Measurements from ENCODE around the gene NR6A1.

The NR6A1 gene

GRCh38 chr9:124758061-124758460, 13.1 kb downstream of the NR6A1 start:
- H3K9me2 ChIP-seq (replicated peaks; ENCODE audit: control insufficient read depth, low read length), result no peaks in the 10 kb centered on the region
- no peaks in the 10 kb centered on the region; the same call in 1 of the 2 replicates for H3K27me3 ChIP-seq (ENCODE audit: control insufficient read depth, low read length)
- H3K4me1 ChIP-seq (ENCODE audit: control insufficient read depth, low read length), result peaks cover 19% of the 10 kb centered on the region
- H3K27ac ChIP-seq (ENCODE audit: low read depth, low read length), result no peak overlapping the region
- no peak for TF ChIP-seq EZH2phosphoT487 (IDR thresholded peaks at IDR 0.05; ENCODE audit: borderline replicate concordance, low read length)
- no peak for TF ChIP-seq CTCF (IDR thresholded peaks at IDR 0.05; ENCODE audit: low read depth, low read length, poor library complexity, severe bottlenecking)
- no peaks in the 10 kb centered on the region for H3K36me3 ChIP-seq (ENCODE audit: control insufficient read depth, low read length)
- H4K20me1 ChIP-seq (ENCODE audit: control insufficient read depth, insufficient read depth, low read depth, low read length), result 0 out of 2 replicates have a peak, but pooled peaks cover 5% of the 10 kb centered on the region
- H3K4me3 ChIP-seq (ENCODE audit: low read length), result peak overlapping the region; percentile 22
- peak overlapping the region; percentile 50 for H3K4me2 ChIP-seq (ENCODE audit: low read length)
- H3F3A ChIP-seq (ENCODE audit: control insufficient read depth, insufficient read depth), result no peaks in the 10 kb centered on the region
- H3K9me3 ChIP-seq (ENCODE audit: control insufficient read depth, insufficient read depth, low read length), result no peaks in the 10 kb centered on the region
- H3K79me2 ChIP-seq (ENCODE audit: control insufficient read depth, low read length), result peaks cover 36% of the 10 kb centered on the region

- Histone ChIP-seq H3F3A (ENCODE audit: control insufficient read depth, insufficient read depth) (no peaks in the 10 kb centered on the region), H3K79me2 (ENCODE audit: control insufficient read depth, low read length) (peaks cover 32% of the 10 kb centered on the region), H3K4me1 (ENCODE audit: control insufficient read depth, low read length) (peaks cover 19% of the 10 kb centered on the region), H3K9me3 (ENCODE audit: control insufficient read depth, insufficient read depth, low read length) (no peaks in the 10 kb centered on the region), H3K27ac (ENCODE audit: low read depth, low read length) (no peak overlapping the region), H3K4me3 (ENCODE audit: low read length) (no peak overlapping the region), H3K36me3 (ENCODE audit: control insufficient read depth, low read length) (no peaks in the 10 kb centered on the region), H4K20me1 (ENCODE audit: control insufficient read depth, insufficient read depth, low read depth, low read length) (0 out of 2 replicates have a peak, but pooled peaks cover 5% of the 10 kb centered on the region), H3K4me2 (ENCODE audit: low read length) (peak overlapping the region; percentile 50), H3K9me2 (replicated peaks; ENCODE audit: control insufficient read depth, low read length) (no peaks in the 10 kb centered on the region), H3K27me3 (ENCODE audit: control insufficient read depth, low read length) (no peaks in the 10 kb centered on the region)
- TF ChIP-seq CTCF (IDR thresholded peaks at IDR 0.05; ENCODE audit: low read depth, low read length, poor library complexity, severe bottlenecking) (no peak), EZH2phosphoT487 (IDR thresholded peaks at IDR 0.05; ENCODE audit: borderline replicate concordance, low read length) (no peak)
These were observed 13.5 kb downstream of the NR6A1 start for GRCh38 chr9:124757616-124758015.

- Histone ChIP-seq H4K20me1 (ENCODE audit: control insufficient read depth, insufficient read depth, low read depth, low read length) (0 out of 2 replicates have a peak, but pooled peaks cover 5% of the 10 kb centered on the region), H3K4me3 (ENCODE audit: low read length) (no peak overlapping the region), H3K4me2 (ENCODE audit: low read length) (no peak overlapping the region), H3K4me1 (ENCODE audit: control insufficient read depth, low read length) (peaks cover 16% of the 10 kb centered on the region), H3F3A (ENCODE audit: control insufficient read depth, insufficient read depth) (no peaks in the 10 kb centered on the region), H3K9me3 (ENCODE audit: control insufficient read depth, insufficient read depth, low read length) (no peaks in the 10 kb centered on the region), H3K27ac (ENCODE audit: low read depth, low read length) (no peak overlapping the region), H3K79me2 (ENCODE audit: control insufficient read depth, low read length) (peaks cover 34% of the 10 kb centered on the region), H3K36me3 (ENCODE audit: control insufficient read depth, low read length) (no peaks in the 10 kb centered on the region), H3K9me2 (replicated peaks; ENCODE audit: control insufficient read depth, low read length) (no peaks in the 10 kb centered on the region), H3K27me3 (ENCODE audit: control insufficient read depth, low read length) (no peaks in the 10 kb centered on the region)
- no peak for TF ChIP-seq CTCF (IDR thresholded peaks at IDR 0.05; ENCODE audit: low read depth, low read length, poor library complexity, severe bottlenecking)
- no peak for TF ChIP-seq EZH2phosphoT487 (IDR thresholded peaks at IDR 0.05; ENCODE audit: borderline replicate concordance, low read length)
These were observed 15.1 kb downstream of the NR6A1 start for GRCh38 chr9:124756011-124756410.
